ENCODE data around the gene SPARCL1. TPM values are rescaled to one million over a fixed set of nuclear protein-coding genes. Genes with fewer than 3 reads are reported as not detected.

Gene SPARCL1
- total RNA-seq, 1 donor from 2014 or later = not detected

GRCh38 chr4:87532109-87532508 lies 2.9 kb upstream of the SPARCL1 start:
- H3K27ac Mint-ChIP-seq (ENCODE audit: unreplicated experiment) = peak overlapping the region; percentile 72
- no peaks in the 10 kb centered on the region for H3K36me3 Mint-ChIP-seq (ENCODE audit: unreplicated experiment)

GRCh38 chr4:87531621-87532020 lies 2.4 kb upstream of the SPARCL1 start:
- no peak for DNase-seq
- H3K4me1 Mint-ChIP-seq (ENCODE audit: low read depth, unreplicated experiment) = peaks cover 18% of the 10 kb centered on the region
- peak overlapping the region; percentile 72 for H3K27ac Mint-ChIP-seq (ENCODE audit: unreplicated experiment)
- H3K9me3 Mint-ChIP-seq (ENCODE audit: unreplicated experiment) = no peaks in the 10 kb centered on the region
- no peaks in the 10 kb centered on the region for H3K27me3 Mint-ChIP-seq (ENCODE audit: unreplicated experiment)
- TF ChIP-seq CTCF (IDR thresholded peaks at IDR 0.05; ENCODE audit: partially characterized antibody, unreplicated experiment) = no peak
- no peaks in the 10 kb centered on the region for H3K36me3 Mint-ChIP-seq (ENCODE audit: unreplicated experiment)
- no peak overlapping the region for H3K4me3 Mint-ChIP-seq (ENCODE audit: unreplicated experiment)

More at GRCh38 chr4:87532109-87532508, 2.9 kb upstream of the SPARCL1 start:
- TF ChIP-seq CTCF (IDR thresholded peaks at IDR 0.05; ENCODE audit: partially characterized antibody, unreplicated experiment) = no peak
- Mint-ChIP-seq H3K9me3 (ENCODE audit: unreplicated experiment) (peaks cover 2% of the 10 kb centered on the region), H3K4me3 (ENCODE audit: unreplicated experiment) (no peak overlapping the region), H3K27me3 (ENCODE audit: unreplicated experiment) (no peaks in the 10 kb centered on the region), H3K4me1 (ENCODE audit: low read depth, unreplicated experiment) (peaks cover 18% of the 10 kb centered on the region)
- DNase-seq = no peak

GRCh38 chr4:87530868-87531267 lies 1.7 kb upstream of the SPARCL1 start:
- H3K9me3 Mint-ChIP-seq (ENCODE audit: unreplicated experiment) = no peaks in the 10 kb centered on the region
- H3K27ac Mint-ChIP-seq (ENCODE audit: unreplicated experiment) = no peak overlapping the region
- peaks cover 18% of the 10 kb centered on the region for H3K4me1 Mint-ChIP-seq (ENCODE audit: low read depth, unreplicated experiment)
- no peak for TF ChIP-seq CTCF (IDR thresholded peaks at IDR 0.05; ENCODE audit: partially characterized antibody, unreplicated experiment)
- H3K27me3 Mint-ChIP-seq (ENCODE audit: unreplicated experiment) = no peaks in the 10 kb centered on the region
- no peaks in the 10 kb centered on the region for H3K36me3 Mint-ChIP-seq (ENCODE audit: unreplicated experiment)
- H3K4me3 Mint-ChIP-seq (ENCODE audit: unreplicated experiment) = no peak overlapping the region
- no peak for DNase-seq

GRCh38 chr4:87530229-87530628 lies 1.1 kb upstream of the SPARCL1 start:
- Mint-ChIP-seq H3K36me3 (ENCODE audit: unreplicated experiment) (no peaks in the 10 kb centered on the region), H3K9me3 (ENCODE audit: unreplicated experiment) (no peaks in the 10 kb centered on the region), H3K4me3 (ENCODE audit: unreplicated experiment) (no peak overlapping the region), H3K27me3 (ENCODE audit: unreplicated experiment) (no peaks in the 10 kb centered on the region), H3K4me1 (ENCODE audit: low read depth, unreplicated experiment) (peaks cover 18% of the 10 kb centered on the region), H3K27ac (ENCODE audit: unreplicated experiment) (no peak overlapping the region)
- TF ChIP-seq CTCF (IDR thresholded peaks at IDR 0.05; ENCODE audit: partially characterized antibody, unreplicated experiment) = no peak
- no peak for DNase-seq

GRCh38 chr4:87527431-87528220 lies 1.6 kb downstream of the SPARCL1 start:
- no peaks in the 10 kb centered on the region for H3K36me3 Mint-ChIP-seq (ENCODE audit: unreplicated experiment)
- TF ChIP-seq CTCF (IDR thresholded peaks at IDR 0.05; ENCODE audit: partially characterized antibody, unreplicated experiment) = no peak
- H3K27me3 Mint-ChIP-seq (ENCODE audit: unreplicated experiment) = no peaks in the 10 kb centered on the region
- no peaks in the 10 kb centered on the region for H3K9me3 Mint-ChIP-seq (ENCODE audit: unreplicated experiment)
- peaks cover 19% of the 10 kb centered on the region for H3K4me1 Mint-ChIP-seq (ENCODE audit: low read depth, unreplicated experiment)
- H3K4me3 Mint-ChIP-seq (ENCODE audit: unreplicated experiment) = no peak overlapping the region
- DNase-seq = no peak
- no peak overlapping the region for H3K27ac Mint-ChIP-seq (ENCODE audit: unreplicated experiment)
